Endothelial cell of umbilical vein (primary cell): ENCODE results near the gene ZNF316. TPM values are rescaled to one million over a fixed set of nuclear protein-coding genes. Genes with fewer than 3 reads are reported as not detected.

ENCODE experiments used
- BruUV-seq: library from RNA; stranded (reverse); fragments of 400-500 nt; replicated peaks from 2 replicates; lab custom pipeline; 2021; lab: Mats Ljungman, UMichigan
- CTCF ChIA-PET: fragments of 300-600, 350-600 bp; sonication (Branson Sonifier 250); formaldehyde crosslinking; loops from one replicate; lab custom pipeline; 2021; ENCODE audit warnings: antibody characterized with exemption, inconsistent platforms; lab: Charles Lee
- POLR2A ChIA-PET: fragments of 300-600, 350-600 bp; sonication (Branson Sonifier 250); formaldehyde crosslinking; loops from one replicate; lab custom pipeline; 2021; ENCODE audit warnings: antibody characterized with exemption, inconsistent platforms; lab: Charles Lee
- DNase-seq: peaks from one replicate; pipeline ENCODE4 v3.0.0-alpha.2; 2011; ENCODE audit warnings: low read depth, low spot score
- FAIRE-seq: peaks from 2 replicates; lab custom pipeline; 2011; peaks lifted over from hg19 to GRCh38; lab: Jason Lieb, UNC
- H2AFZ ChIP-seq: 2 replicates; pipeline ENCODE4 v1.6.0; 2012; ENCODE audit warnings: low read depth, low read length, control low read depth, inconsistent platforms
- H3K27ac ChIP-seq: 2 replicates; pipeline ENCODE4 v1.5.1; 2011; ENCODE audit warnings: low read depth, mild to moderate bottlenecking, control low read depth, low read length, moderate library complexity; ENCODE audit not compliant: insufficient read depth
- H3K27me3 ChIP-seq, 2 experiments: 2 replicates each; pipeline versions ENCODE4 v1.6.0 to v1.6.1; 2011; ENCODE audit warnings: low read length in 2 of 2, mixed read lengths in 1 of 2; ENCODE audit not compliant: control insufficient read depth in 2 of 2, insufficient read depth in 2 of 2
- H3K36me3 ChIP-seq, 2 experiments: 2 replicates in 1 of 2; 3 replicates in 1 of 2; pipeline ENCODE4 v1.5.1; 2011; ENCODE audit warnings: low read length in 2 of 2, mild to moderate bottlenecking in 1 of 2, moderate library complexity in 1 of 2; ENCODE audit not compliant: control insufficient read depth in 2 of 2, insufficient read depth in 2 of 2; ENCODE audit errors: extremely low read depth in 1 of 2
- H3K4me1 ChIP-seq: 3 replicates; pipeline ENCODE4 v1.5.1; 2011; ENCODE audit warnings: mild to moderate bottlenecking, low read length; ENCODE audit not compliant: control insufficient read depth, insufficient read depth; ENCODE audit errors: extremely low read depth
- H3K4me2 ChIP-seq: 2 replicates; pipeline ENCODE4 v1.6.1; 2011; ENCODE audit warnings: low read length, control low read depth, mixed read lengths; ENCODE audit not compliant: insufficient read depth
- H3K4me3 ChIP-seq, 3 experiments: fragments of 200-600 bp in 1 of 3; sonication (generic), shearing (Covaris generic) in 1 of 3; replicated peaks in 1 of 3; 2 replicates each; pipeline ENCODE4 v1.5.1; 2011 to 2016; ENCODE audit warnings: control low read depth in 3 of 3, low read length in 3 of 3, mild to moderate bottlenecking in 2 of 3, inconsistent platforms in 1 of 3, low read depth in 1 of 3, moderate library complexity in 1 of 3; ENCODE audit not compliant: insufficient read depth in 1 of 3
- H3K79me2 ChIP-seq: 2 replicates; pipeline ENCODE4 v1.6.0; 2012; ENCODE audit warnings: low read length, inconsistent platforms; ENCODE audit not compliant: control insufficient read depth, insufficient read depth
- H3K9ac ChIP-seq: replicated peaks from 2 replicates; pipeline ENCODE3; 2011; ENCODE audit warnings: low read length, control low read depth; ENCODE audit not compliant: insufficient read depth; ENCODE audit errors: extremely low read depth
- H3K9me1 ChIP-seq: replicated peaks from 3 replicates; pipeline ENCODE4 v1.6.0; 2011; ENCODE audit warnings: mild to moderate bottlenecking, low read length; ENCODE audit not compliant: control insufficient read depth, insufficient read depth; ENCODE audit errors: extremely low read depth
- H3K9me3 ChIP-seq: replicated peaks from 2 replicates; pipeline ENCODE4 v1.5.1; 2012; ENCODE audit warnings: low read length, inconsistent platforms; ENCODE audit not compliant: control insufficient read depth, insufficient read depth
- H4K20me1 ChIP-seq: replicated peaks from 2 replicates; pipeline ENCODE3; 2011; ENCODE audit warnings: mild to moderate bottlenecking, low read length; ENCODE audit not compliant: control insufficient read depth, insufficient read depth; ENCODE audit errors: extremely low read depth
- EZH2 ChIP-seq: IDR thresholded peaks from 2 replicates; pipeline ENCODE4 v1.6.1; 2012; ENCODE audit warnings: borderline replicate concordance, low read depth, mild to moderate bottlenecking, moderate library complexity, low read length, inconsistent platforms; ENCODE audit not compliant: severe bottlenecking
- FOS ChIP-seq: IDR thresholded peaks from 2 replicates; pipeline ENCODE4 v1.6.1; 2011; ENCODE audit warnings: mild to moderate bottlenecking, low read length, moderate library complexity, borderline replicate concordance; ENCODE audit not compliant: insufficient read depth
- GATA2 ChIP-seq: IDR thresholded peaks from 2 replicates; pipeline ENCODE4 v1.7.0; 2011; ENCODE audit warnings: low read depth, mild to moderate bottlenecking, moderate library complexity, mixed read lengths, low read length; ENCODE audit not compliant: insufficient read length, insufficient read depth
- JUN ChIP-seq: IDR thresholded peaks from 2 replicates; pipeline ENCODE4 v1.6.1; 2011; ENCODE audit warnings: borderline replicate concordance, low read depth; ENCODE audit not compliant: insufficient read length, insufficient read depth
- MYC ChIP-seq: IDR thresholded peaks from one replicate; pipeline ENCODE4 v1.6.1; 2011; ENCODE audit warnings: mild to moderate bottlenecking, low read depth, low read length
- POLR2A ChIP-seq: IDR thresholded peaks from 2 replicates; pipeline ENCODE4 v1.6.1; 2012; ENCODE audit warnings: low read depth, mild to moderate bottlenecking, control low read depth, low read length
- POLR2AphosphoS5 ChIP-seq: IDR thresholded peaks from 2 replicates; pipeline ENCODE4 v1.6.1; 2012; ENCODE audit warnings: low read depth, mild to moderate bottlenecking, control low read depth, low read length, moderate library complexity; ENCODE audit not compliant: insufficient read depth
- dilution Hi-C: fragments of 300-500 bp; cut with MboI; formaldehyde crosslinking; loops from one replicate; pipeline ENCODE4 v1.15.0; 2019; ENCODE audit warnings: low sequenced_read_pairs; ENCODE audit not compliant: extremely low pct_ligation_motif_present
- intact Hi-C: fragments of 100-400 bp; cut with micrococcal nuclease; formaldehyde crosslinking; loops from one replicate; pipeline ENCODE4 v1.10.0; 2022
- polyA plus RNA-seq, 4 experiments: library from polyadenylated mRNA; depleted of rRNA in 3 of 4; stranded (reverse) in 3 of 4; unstranded in 1 of 4; fragments of >200 nt; gene quantifications; 2 replicates each; pipeline versions ENCODE4 v1.2.1 to v1.2.3, GENCODE V29; 2011 to 2012; ENCODE audit warnings: missing spikeins in 1 of 4
- total RNA-seq: library from RNA; stranded (reverse); gene quantifications from 2 replicates; pipeline ENCODE4 v1.2.3, GENCODE V29; 2021
- TF ChIP-seq, protein P1 (sequence below): IDR thresholded peaks from 2 replicates; pipeline ENCODE4 v1.6.1; 2011; ENCODE audit not compliant: insufficient read depth, insufficient read length
- TF ChIP-seq, protein P2 (sequence below), 2 donors: IDR thresholded peaks; 1 replicate in 1 of 2; 2 replicates in 1 of 2; pipeline ENCODE4 v1.5.1; 2011; ENCODE audit warnings: low read length in 2 of 2, mild to moderate bottlenecking in 2 of 2, moderate library complexity in 2 of 2, control low read depth in 1 of 2, inconsistent platforms in 1 of 2, low read depth in 1 of 2; ENCODE audit not compliant: insufficient read depth in 1 of 2; ENCODE audit errors: extremely low read depth in 1 of 2

The ZNF316 gene
- total and polyA plus RNA-seq, 2 donors (not counting 3 experiments of a cell fraction or from before 2014, with no cell fraction given), result 7.7 to 23.8 TPM

DNA sequence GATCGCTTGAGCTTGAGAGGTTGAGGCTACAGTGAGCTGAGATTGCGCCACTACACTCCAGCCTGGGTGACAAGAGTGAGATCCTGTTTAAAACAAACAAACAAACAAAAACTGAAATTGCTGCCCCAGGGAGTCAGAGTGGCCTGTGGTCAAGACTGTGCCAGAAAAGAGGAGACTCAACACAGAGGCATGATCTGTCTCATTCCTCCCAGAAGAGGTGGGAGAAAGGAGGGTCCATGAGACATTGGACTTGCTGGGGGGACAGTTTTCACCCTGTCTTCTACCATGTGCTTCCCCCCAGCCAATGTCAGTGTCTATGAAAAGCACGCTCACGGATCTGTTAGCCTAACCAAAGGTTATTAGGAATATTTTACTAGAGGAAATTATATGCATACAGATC, 18.5 kb upstream of the ZNF316 start:
- dilution Hi-C loops (no loop called here), intact Hi-C loops (no loop called here)
- Histone ChIP-seq H3K27ac (no peak overlapping the region), H3K4me2 (no peak overlapping the region), H3K27me3 (peaks cover 17 to 21% of the 10 kb centered on the region in 2 experiments), H3K79me2 (no peaks in the 10 kb centered on the region), H3K9ac (no peak overlapping the region), H3K4me3 (no peak overlapping the region), H3K4me1 (no peaks in the 10 kb centered on the region), H3K36me3 (no peaks in the 10 kb centered on the region), H2AFZ (no peak overlapping the region), H4K20me1 (no peaks in the 10 kb centered on the region), H3K9me3 (no peaks in the 10 kb centered on the region), H3K9me1 (no peaks in the 10 kb centered on the region)
- no peak for TF ChIP-seq MYC
- TF ChIP-seq POLR2AphosphoS5, result no peak
- TF ChIP-seq EZH2, result no peak
- TF ChIP-seq POLR2A, result no peak
- TF ChIP-seq, protein P1, sequence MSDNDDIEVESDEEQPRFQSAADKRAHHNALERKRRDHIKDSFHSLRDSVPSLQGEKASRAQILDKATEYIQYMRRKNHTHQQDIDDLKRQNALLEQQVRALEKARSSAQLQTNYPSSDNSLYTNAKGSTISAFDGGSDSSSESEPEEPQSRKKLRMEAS, result no peak
- TF ChIP-seq JUN, result no peak
- no peak for TF ChIP-seq GATA2
- TF ChIP-seq FOS, result no peak
- TF ChIP-seq, protein P2, sequence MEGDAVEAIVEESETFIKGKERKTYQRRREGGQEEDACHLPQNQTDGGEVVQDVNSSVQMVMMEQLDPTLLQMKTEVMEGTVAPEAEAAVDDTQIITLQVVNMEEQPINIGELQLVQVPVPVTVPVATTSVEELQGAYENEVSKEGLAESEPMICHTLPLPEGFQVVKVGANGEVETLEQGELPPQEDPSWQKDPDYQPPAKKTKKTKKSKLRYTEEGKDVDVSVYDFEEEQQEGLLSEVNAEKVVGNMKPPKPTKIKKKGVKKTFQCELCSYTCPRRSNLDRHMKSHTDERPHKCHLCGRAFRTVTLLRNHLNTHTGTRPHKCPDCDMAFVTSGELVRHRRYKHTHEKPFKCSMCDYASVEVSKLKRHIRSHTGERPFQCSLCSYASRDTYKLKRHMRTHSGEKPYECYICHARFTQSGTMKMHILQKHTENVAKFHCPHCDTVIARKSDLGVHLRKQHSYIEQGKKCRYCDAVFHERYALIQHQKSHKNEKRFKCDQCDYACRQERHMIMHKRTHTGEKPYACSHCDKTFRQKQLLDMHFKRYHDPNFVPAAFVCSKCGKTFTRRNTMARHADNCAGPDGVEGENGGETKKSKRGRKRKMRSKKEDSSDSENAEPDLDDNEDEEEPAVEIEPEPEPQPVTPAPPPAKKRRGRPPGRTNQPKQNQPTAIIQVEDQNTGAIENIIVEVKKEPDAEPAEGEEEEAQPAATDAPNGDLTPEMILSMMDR (IDR thresholded peaks at IDR 0.05; ENCODE audit: extremely low read depth in 1 of 2, insufficient read depth in 1 of 2, low read depth in 1 of 2, low read length in 2 of 2), result no peak
- no TSS peak for BruUV-seq
- FAIRE-seq, result no peak
- POLR2A ChIA-PET, result no interaction called here
- CTCF ChIA-PET, result no interaction called here
- DNase-seq, result no peak
